IMR-90 (cell line): Measurements from ENCODE around the gene SPATA17. TPM values are rescaled to one million over a fixed set of nuclear protein-coding genes. Genes with fewer than 3 reads are reported as not detected.

Experiments
- ATAC-seq: fragments of 200-7000 bp; cut with Tn5 transposase; 2 replicates; pipeline ENCODE4 v1.9.1; 2020; ENCODE audit warnings: low read depth, mild to moderate bottlenecking, moderate library complexity
- BruUV-seq: library from RNA; stranded (reverse); fragments of 400-500 nt; replicated peaks from 2 replicates; lab custom pipeline; 2021; lab: Mats Ljungman, UMichigan
- CTCF ChIA-PET: fragments of 300-600 bp; formaldehyde crosslinking; extraction: SDS; loops from one replicate; lab custom pipeline; 2021; ENCODE audit warnings: antibody characterized with exemption; lab: Yijun Ruan, JAX
- POLR2A ChIA-PET: fragments of 300-600 bp; sonication (Branson Sonifier 250); formaldehyde crosslinking; loops from one replicate; lab custom pipeline; 2022; ENCODE audit warnings: antibody characterized with exemption; ENCODE audit not compliant: unreplicated experiment; lab: Charles Lee
- DNase-seq: peaks from one replicate; pipeline ENCODE4 v3.0.0; 2013
- H2AFZ ChIP-seq: replicated peaks from 2 replicates; pipeline ENCODE3; 2013; ENCODE audit warnings: low read length, mild to moderate bottlenecking; ENCODE audit not compliant: poor library complexity
- H2AK5ac ChIP-seq: 2 replicates; pipeline ENCODE4 v1.6.1; 2013; ENCODE audit warnings: low read depth, low read length, inconsistent platforms
- H2AK9ac ChIP-seq: replicated peaks from 2 replicates; pipeline ENCODE3; 2013; ENCODE audit warnings: mild to moderate bottlenecking, low read depth, low read length, moderate library complexity; ENCODE audit not compliant: poor library complexity
- H2BK120ac ChIP-seq: 2 replicates; pipeline ENCODE4 v1.6.1; 2013; ENCODE audit warnings: low read depth, low read length, inconsistent platforms
- H2BK15ac ChIP-seq: 3 replicates; pipeline ENCODE4 v1.6.1; 2013; ENCODE audit warnings: low read depth, low read length, inconsistent platforms
- H2BK20ac ChIP-seq: 2 replicates; pipeline ENCODE4 v1.6.1; 2013; ENCODE audit warnings: low read depth, mild to moderate bottlenecking, inconsistent platforms, low read length, moderate library complexity
- H2BK5ac ChIP-seq: 2 replicates; pipeline ENCODE4 v1.6.1; 2013; ENCODE audit warnings: mild to moderate bottlenecking, low read depth, low read length, inconsistent platforms; ENCODE audit not compliant: poor library complexity, severe bottlenecking
- H3K14ac ChIP-seq: replicated peaks from 2 replicates; pipeline ENCODE4 v1.6.1; 2013; ENCODE audit warnings: low read depth, low read length, inconsistent platforms
- H3K18ac ChIP-seq: 2 replicates; pipeline ENCODE4 v1.6.1; 2013; ENCODE audit warnings: low read depth, low read length, control low read depth
- H3K23ac ChIP-seq: 2 replicates; pipeline ENCODE4 v1.6.1; 2013; ENCODE audit warnings: low read depth, low read length, inconsistent platforms
- H3K27ac ChIP-seq: 2 replicates; pipeline ENCODE4 v1.5.1; 2013; ENCODE audit warnings: mild to moderate bottlenecking, control low read depth, low read length; ENCODE audit not compliant: insufficient read depth
- H3K27me3 ChIP-seq: 2 replicates; pipeline ENCODE4 v1.6.1; 2013; ENCODE audit warnings: low read length; ENCODE audit not compliant: control insufficient read depth, insufficient read depth
- H3K36me3 ChIP-seq: 2 replicates; pipeline ENCODE4 v1.6.1; 2013; ENCODE audit warnings: low read length, mixed read lengths; ENCODE audit not compliant: control insufficient read depth, insufficient read depth
- H3K4ac ChIP-seq: 2 replicates; pipeline ENCODE4 v1.6.1; 2013; ENCODE audit warnings: low read depth, low read length, inconsistent platforms
- H3K4me1 ChIP-seq: 2 replicates; pipeline ENCODE4 v1.6.1; 2013; ENCODE audit warnings: low read length, mixed read lengths; ENCODE audit not compliant: control insufficient read depth, insufficient read depth
- H3K4me2 ChIP-seq: 2 replicates; pipeline ENCODE4 v1.6.1; 2013; ENCODE audit warnings: low read depth, mild to moderate bottlenecking, control low read depth, low read length, moderate library complexity
- H3K4me3 ChIP-seq: 2 replicates; pipeline ENCODE4 v1.5.1; 2013; ENCODE audit warnings: low read depth, mild to moderate bottlenecking, control low read depth, low read length, moderate library complexity; ENCODE audit not compliant: insufficient read depth
- H3K56ac ChIP-seq: 2 replicates; pipeline ENCODE4 v1.6.1; 2013; ENCODE audit warnings: low read length, inconsistent platforms; ENCODE audit not compliant: insufficient read depth; ENCODE audit errors: extremely low read depth
- H3K79me1 ChIP-seq, 2 experiments: 2 replicates each; pipeline ENCODE4 v1.6.1; 2013; ENCODE audit warnings: low read length in 2 of 2, inconsistent platforms in 1 of 2, low read depth in 1 of 2
- H3K9ac ChIP-seq: 2 replicates; pipeline ENCODE4 v1.6.1; 2013; ENCODE audit warnings: low read depth, low read length, control low read depth
- H3K9me1 ChIP-seq: 2 replicates; pipeline ENCODE4 v1.6.1; 2013; ENCODE audit warnings: low read length, inconsistent platforms; ENCODE audit not compliant: insufficient read depth
- H3K9me3 ChIP-seq: 2 replicates; pipeline ENCODE4 v1.6.1; 2013; ENCODE audit warnings: low read length; ENCODE audit not compliant: control insufficient read depth, insufficient read depth
- H4K20me1 ChIP-seq: 2 replicates; pipeline ENCODE4 v1.6.1; 2013; ENCODE audit warnings: low read length, inconsistent platforms; ENCODE audit not compliant: insufficient read depth
- H4K5ac ChIP-seq: 2 replicates; pipeline ENCODE4 v1.6.1; 2013; ENCODE audit warnings: mild to moderate bottlenecking, low read depth, low read length, control low read depth
- H4K8ac ChIP-seq, 2 experiments: 2 replicates each; pipeline ENCODE4 v1.6.1; 2013; ENCODE audit warnings: low read depth in 2 of 2, low read length in 2 of 2, control low read depth in 1 of 2, inconsistent platforms in 1 of 2
- H4K91ac ChIP-seq: 2 replicates; pipeline ENCODE4 v1.6.1; 2013; ENCODE audit warnings: low read depth, low read length, inconsistent platforms; ENCODE audit not compliant: insufficient read depth
- BHLHE40 ChIP-seq: fragments of 150-350 bp; IDR thresholded peaks from 2 replicates; pipeline ENCODE4 v1.6.1; 2016; ENCODE audit warnings: mild to moderate bottlenecking, low read depth, low read length
- CEBPB ChIP-seq: IDR thresholded peaks from 2 replicates; pipeline ENCODE4 v1.6.1; 2012; ENCODE audit warnings: low read depth, low read length, improper control_type of control experiment
- CHD1 ChIP-seq: IDR thresholded peaks from 2 replicates; pipeline ENCODE4 v1.6.1; 2012; ENCODE audit warnings: low read depth, low read length, improper control_type of control experiment
- FOS ChIP-seq: fragments of 150-350 bp; IDR thresholded peaks from 2 replicates; pipeline ENCODE4 v1.6.1; 2016; ENCODE audit warnings: low read depth, low read length
- MAFK ChIP-seq: IDR thresholded peaks from 2 replicates; pipeline ENCODE4 v1.6.1; 2012; ENCODE audit warnings: low read depth, low read length, improper control_type of control experiment
- MAZ ChIP-seq: IDR thresholded peaks from 2 replicates; pipeline ENCODE4 v1.6.1; 2012; ENCODE audit warnings: low read depth, mild to moderate bottlenecking, low read length, improper control_type of control experiment, moderate library complexity, borderline replicate concordance
- MXI1 ChIP-seq: IDR thresholded peaks from 2 replicates; pipeline ENCODE4 v1.6.1; 2012; ENCODE audit warnings: low read depth, mild to moderate bottlenecking, low read length, moderate library complexity, borderline replicate concordance
- NFE2L2 ChIP-seq: fragments of 150-350 bp; IDR thresholded peaks from 2 replicates; pipeline ENCODE4 v1.6.1; 2016; ENCODE audit warnings: low read depth, mild to moderate bottlenecking, low read length
- POLR2A ChIP-seq: IDR thresholded peaks from 2 replicates; pipeline ENCODE4 v1.6.1; 2012; ENCODE audit warnings: mild to moderate bottlenecking, low read depth, low read length
- RAD21 ChIP-seq: IDR thresholded peaks from 2 replicates; pipeline ENCODE4 v1.6.1; 2012; ENCODE audit warnings: low read length, improper control_type of control experiment
- RCOR1 ChIP-seq: IDR thresholded peaks from 2 replicates; pipeline ENCODE4 v1.6.1; 2012; ENCODE audit warnings: mild to moderate bottlenecking, low read length, improper control_type of control experiment; ENCODE audit not compliant: insufficient replicate concordance
- RFX5 ChIP-seq: IDR thresholded peaks from 2 replicates; pipeline ENCODE4 v1.8.0; 2012; ENCODE audit warnings: low read depth, mild to moderate bottlenecking, low read length, moderate library complexity
- SMC3 ChIP-seq: fragments of 150-350 bp; IDR thresholded peaks from 2 replicates; pipeline ENCODE4 v1.6.1; 2016; ENCODE audit warnings: low read depth, mild to moderate bottlenecking, antibody characterized with exemption, low read length, moderate library complexity
- whole genome bisulfite sequencing, 2 experiments: methylation state at CpG; one replicate each; pipeline versions ENCODE4 v1.1.5 to v1.1.7; 2013; ENCODE audit warnings: missing lambda C conversion rate in 2 of 2; ENCODE audit not compliant: insufficient read length in 1 of 2; ENCODE audit errors: extremely low coverage in 2 of 2; 5-methylcytosine and 5-hydroxymethylcytosine counted together
- dilution Hi-C: fragments of 300-500 bp; cut with HindIII; formaldehyde crosslinking; loops from one replicate; pipeline ENCODE4 v1.14.3; 2018; ENCODE audit warnings: low sequenced_read_pairs; ENCODE audit not compliant: unreplicated experiment
- in situ Hi-C: fragments of 300-500 bp; cut with MboI; formaldehyde crosslinking; loops from 3 replicates; pipeline ENCODE4 v1.14.3; 2019; ENCODE audit warnings: low sequenced_read_pairs, inconsistent platforms, mixed read lengths
- intact Hi-C: fragments of 100-400 bp; cut with micrococcal nuclease; formaldehyde crosslinking; loops from 2 replicates; pipeline ENCODE4 v1.10.0; 2022
- polyA plus RNA-seq, 3 experiments: library from polyadenylated mRNA; depleted of rRNA; stranded (reverse); fragments of >200 nt; gene quantifications; 2 replicates each; pipeline ENCODE4 v1.2.3, GENCODE V29; 2012; ENCODE audit warnings: low replicate concordance in 1 of 3
- total RNA-seq: library from RNA; depleted of rRNA; stranded (reverse); fragments of >200 nt; gene quantifications from 2 replicates; pipeline ENCODE4 v1.2.3, GENCODE V29; 2012
- TF ChIP-seq, protein P1 (sequence below): fragments of 150-350 bp; IDR thresholded peaks from 2 replicates; pipeline ENCODE4 v1.6.1; 2016; ENCODE audit warnings: low read depth, mild to moderate bottlenecking, low read length, moderate library complexity, borderline replicate concordance
- TF ChIP-seq, protein P2 (sequence below): fragments of 150-350 bp; IDR thresholded peaks from 2 replicates; pipeline ENCODE4 v1.6.1; 2017; ENCODE audit warnings: mild to moderate bottlenecking, antibody characterized with exemption, low read length, low read depth
- TF ChIP-seq, protein P3 (sequence below): conservative IDR thresholded peaks from 2 replicates; pipeline ENCODE4 v1.5.1; 2012; ENCODE audit warnings: mild to moderate bottlenecking, low read depth, low read length, improper control_type of control experiment

SPATA17 gene
- total and polyA plus RNA-seq, 2 of the 4 experiments (the other 2 are of a cell fraction): 0.03 to 0.18 TPM

DNA sequence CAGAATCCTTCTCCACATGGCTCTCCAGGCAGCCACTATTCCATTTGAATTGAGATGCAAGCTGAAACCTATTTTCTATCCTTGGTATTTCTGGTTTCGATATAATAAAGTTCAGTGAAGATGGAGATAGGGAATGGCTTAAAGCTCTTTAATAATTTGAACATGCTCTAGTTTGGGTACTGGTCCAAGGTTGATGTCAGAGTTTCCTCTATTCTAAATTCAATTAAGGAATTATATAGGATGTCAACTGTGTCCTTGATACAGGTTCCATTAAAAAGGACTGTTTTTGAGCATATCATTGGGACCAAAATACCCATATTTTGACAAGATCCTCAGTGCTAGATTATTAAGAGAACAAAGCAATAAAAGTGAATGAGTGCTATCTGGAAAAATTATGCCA is 245.3 kb downstream of the SPATA17 start:
- Histone ChIP-seq H3K56ac (no peak overlapping the region), H2BK5ac (no peak overlapping the region), H2BK15ac (no peak overlapping the region), H3K14ac (no peak overlapping the region), H2AK5ac (no peak overlapping the region), H4K8ac (no peak overlapping the region), H3K27ac (no peak overlapping the region), H2BK120ac (no peak overlapping the region), H3K79me1 (no peaks in the 10 kb centered on the region), H3K36me3 (no peaks in the 10 kb centered on the region), H3K4me2 (no peak overlapping the region), H2AFZ (no peak overlapping the region), H4K91ac (no peak overlapping the region), H3K18ac (no peak overlapping the region), H3K9me1 (no peaks in the 10 kb centered on the region), H3K27me3 (no peaks in the 10 kb centered on the region), H3K9ac (no peak overlapping the region), H4K20me1 (no peaks in the 10 kb centered on the region), H3K4me1 (no peaks in the 10 kb centered on the region), H3K4me3 (no peak overlapping the region), H3K23ac (no peak overlapping the region), H4K5ac (no peak overlapping the region), H2BK20ac (no peak overlapping the region), H3K9me3 (no peaks in the 10 kb centered on the region), H3K4ac (no peak overlapping the region), H2AK9ac (no peak overlapping the region)
- TF ChIP-seq CEBPB (no peak), RAD21 (no peak), FOS (no peak), RCOR1 (no peak), MAFK (no peak), MAZ (no peak), SMC3 (no peak), CHD1 (no peak), NFE2L2 (no peak), MXI1 (no peak), RFX5 (no peak), POLR2A (no peak), BHLHE40 (no peak)
- TF ChIP-seq, protein P1, sequence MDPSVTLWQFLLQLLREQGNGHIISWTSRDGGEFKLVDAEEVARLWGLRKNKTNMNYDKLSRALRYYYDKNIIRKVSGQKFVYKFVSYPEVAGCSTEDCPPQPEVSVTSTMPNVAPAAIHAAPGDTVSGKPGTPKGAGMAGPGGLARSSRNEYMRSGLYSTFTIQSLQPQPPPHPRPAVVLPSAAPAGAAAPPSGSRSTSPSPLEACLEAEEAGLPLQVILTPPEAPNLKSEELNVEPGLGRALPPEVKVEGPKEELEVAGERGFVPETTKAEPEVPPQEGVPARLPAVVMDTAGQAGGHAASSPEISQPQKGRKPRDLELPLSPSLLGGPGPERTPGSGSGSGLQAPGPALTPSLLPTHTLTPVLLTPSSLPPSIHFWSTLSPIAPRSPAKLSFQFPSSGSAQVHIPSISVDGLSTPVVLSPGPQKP: no peak
- TF ChIP-seq, protein P2, sequence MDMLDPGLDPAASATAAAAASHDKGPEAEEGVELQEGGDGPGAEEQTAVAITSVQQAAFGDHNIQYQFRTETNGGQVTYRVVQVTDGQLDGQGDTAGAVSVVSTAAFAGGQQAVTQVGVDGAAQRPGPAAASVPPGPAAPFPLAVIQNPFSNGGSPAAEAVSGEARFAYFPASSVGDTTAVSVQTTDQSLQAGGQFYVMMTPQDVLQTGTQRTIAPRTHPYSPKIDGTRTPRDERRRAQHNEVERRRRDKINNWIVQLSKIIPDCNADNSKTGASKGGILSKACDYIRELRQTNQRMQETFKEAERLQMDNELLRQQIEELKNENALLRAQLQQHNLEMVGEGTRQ: no peak
- TF ChIP-seq, protein P3, sequence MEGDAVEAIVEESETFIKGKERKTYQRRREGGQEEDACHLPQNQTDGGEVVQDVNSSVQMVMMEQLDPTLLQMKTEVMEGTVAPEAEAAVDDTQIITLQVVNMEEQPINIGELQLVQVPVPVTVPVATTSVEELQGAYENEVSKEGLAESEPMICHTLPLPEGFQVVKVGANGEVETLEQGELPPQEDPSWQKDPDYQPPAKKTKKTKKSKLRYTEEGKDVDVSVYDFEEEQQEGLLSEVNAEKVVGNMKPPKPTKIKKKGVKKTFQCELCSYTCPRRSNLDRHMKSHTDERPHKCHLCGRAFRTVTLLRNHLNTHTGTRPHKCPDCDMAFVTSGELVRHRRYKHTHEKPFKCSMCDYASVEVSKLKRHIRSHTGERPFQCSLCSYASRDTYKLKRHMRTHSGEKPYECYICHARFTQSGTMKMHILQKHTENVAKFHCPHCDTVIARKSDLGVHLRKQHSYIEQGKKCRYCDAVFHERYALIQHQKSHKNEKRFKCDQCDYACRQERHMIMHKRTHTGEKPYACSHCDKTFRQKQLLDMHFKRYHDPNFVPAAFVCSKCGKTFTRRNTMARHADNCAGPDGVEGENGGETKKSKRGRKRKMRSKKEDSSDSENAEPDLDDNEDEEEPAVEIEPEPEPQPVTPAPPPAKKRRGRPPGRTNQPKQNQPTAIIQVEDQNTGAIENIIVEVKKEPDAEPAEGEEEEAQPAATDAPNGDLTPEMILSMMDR: no peak
- dilution Hi-C loops: no loop called here
- no TSS peak for BruUV-seq
- ATAC-seq (no peak), DNase-seq (no peak)
- in situ Hi-C loops: no loop called here
- ChIA-PET CTCF (no interaction called here), POLR2A (no interaction called here)
- WGBS, 2 experiments: no CpG with 5 or more reads among the region's 1 CpG
- intact Hi-C loops: no loop called here
